Measurements from ENCODE around the gene RIPK4. TPM values are rescaled to one million over a fixed set of nuclear protein-coding genes. Genes with fewer than 3 reads are reported as not detected.

The RIPK4 gene
- total and polyA plus RNA-seq, 2 of the 13 experiments (the other 11 are each of a cell fraction or from before 2014, with no cell fraction given): 3.1 to 4.9 TPM

- Histone ChIP-seq H3K27ac (ENCODE audit: extremely low read length, insufficient read depth, low read length) (no peak overlapping the region), H3K36me3 (replicated peaks in 1 of 2; ENCODE audit: control insufficient read depth in 1 of 2, insufficient read depth in 2 of 2, low read length in 2 of 2) (no peaks in the 10 kb centered on the region), H3K4me3 (replicated peaks in 1 of 3; ENCODE audit: insufficient read depth in 1 of 3, low read depth in 2 of 3, low read length in 3 of 3) (peak overlapping the region in 2 of 3 experiments; percentile 28 to 67; a peak in 2 of 6 replicates), H3K4me1 (ENCODE audit: insufficient read depth, low read length) (peaks cover 44% of the 10 kb centered on the region), H4K20me1 (ENCODE audit: insufficient read depth, low read length) (no peaks in the 10 kb centered on the region), H3K9me3 (ENCODE audit: low read length) (no peaks in the 10 kb centered on the region), H2AFZ (ENCODE audit: low read length) (no peak overlapping the region), H3K9ac (ENCODE audit: insufficient read depth, low read depth, low read length) (no peak overlapping the region), H3K4me2 (ENCODE audit: low read depth, low read length) (peak overlapping the region; percentile 94), H3K79me2 (ENCODE audit: insufficient read depth, low read length) (no peaks in the 10 kb centered on the region), H3K27me3 (ENCODE audit: control insufficient read depth in 1 of 2, insufficient read depth in 2 of 2, low read length in 2 of 2) (peaks cover 2 to 10% of the 10 kb centered on the region in 2 experiments; a peak in 2 of 5 replicates)
- in situ Hi-C loops (cut with HindIII; ENCODE audit: extremely low pct_ligation_motif_present, low pct_unique_long_range_greater_than_20kb): no loop called here
- no TSS peak for BruUV-seq (replicated peaks)
- no peak for DNase-seq (ENCODE audit: low spot score)
- TF ChIP-seq BCLAF1 (IDR thresholded peaks at IDR 0.05) (no peak), RXRB (CRISPR knock-in tag; IDR thresholded peaks at IDR 0.05; ENCODE audit: borderline replicate concordance) (no peak), ZNF256 (CRISPR knock-in tag; conservative IDR thresholded peaks at IDR 0.05) (no peak), PLSCR1 (CRISPR knock-in tag; IDR thresholded peaks at IDR 0.05; ENCODE audit: borderline replicate concordance) (no peak), ZNF354B (CRISPR knock-in tag; IDR thresholded peaks at IDR 0.05) (peak; percentile 77; the same call in 1 of the 2 replicates), ZNF547 (CRISPR knock-in tag; IDR thresholded peaks at IDR 0.05) (no peak), ZNF605 (CRISPR knock-in tag; IDR thresholded peaks at IDR 0.05) (0 out of 2 replicates have a peak, but pooled peaks have one; percentile 1), ZNF460 (CRISPR knock-in tag; IDR thresholded peaks at IDR 0.05; ENCODE audit: borderline replicate concordance) (no peak), IRX3 (CRISPR knock-in tag; IDR thresholded peaks at IDR 0.05; ENCODE audit: borderline replicate concordance, low read depth) (no peak), ZNF12 (CRISPR knock-in tag; IDR thresholded peaks at IDR 0.05) (no peak), YY1 (IDR thresholded peaks at IDR 0.05; ENCODE audit: insufficient read depth, insufficient replicate concordance, low read depth, low read length) (no peak)
- intact Hi-C loops (cut with micrococcal nuclease; ENCODE audit: unreplicated experiment): loop anchor here (2.0 kb wide), 1 partner anchor 41 kb away; no protein-coding TSS in a partner anchor
- 65% methylated on average over 17 of the region's 31 CpGs for WGBS (ENCODE audit: low lambda C conversion rate)
- POLR2A ChIA-PET: interaction anchor here (0.8 to 3.3 kb wide), 6 partner anchors 12 to 37 kb away, joined by 3 to 31 read pairs (median 5); no protein-coding TSS in a partner anchor
- peak; percentile 17 for ATAC-seq
- FAIRE-seq: no peak
- CTCF ChIA-PET (ENCODE audit: low intra/inter-chr PET ratio, low total read pairs): no interaction called here
Observed at GRCh38 chr21:41727784-41728763, 38.8 kb downstream of the RIPK4 start.
